Hepatocyte (in vitro differentiated cells): ENCODE results near the gene ZBP1. TPM values are rescaled to one million over a fixed set of nuclear protein-coding genes. Genes with fewer than 3 reads are reported as not detected.

ENCODE experiments used
- DNase-seq: peaks from one replicate; pipeline ENCODE4 v3.0.0-alpha.2; 2016; ENCODE audit warnings: low spot score
- H2AFZ ChIP-seq: fragments of 200-600 bp; sonication (generic); 2 replicates; pipeline ENCODE4 v1.6.0; 2016; ENCODE audit warnings: antibody characterized with exemption, mild to moderate bottlenecking
- H3K27ac ChIP-seq: fragments of 200-600 bp; sonication (generic); 2 replicates; pipeline ENCODE4 v1.5.1; 2016; ENCODE audit warnings: mild to moderate bottlenecking
- H3K27me3 ChIP-seq: fragments of 200-600 bp; sonication (generic); 2 replicates; pipeline ENCODE4 v1.6.1; 2016
- H3K36me3 ChIP-seq: fragments of 200-600 bp; sonication (generic); replicated peaks from 2 replicates; pipeline ENCODE4 v1.5.1; 2016; ENCODE audit warnings: low read depth; ENCODE audit not compliant: insufficient read depth
- H3K4me1 ChIP-seq: fragments of 200-600 bp; sonication (generic); 2 replicates; pipeline ENCODE4 v1.5.1; 2016; ENCODE audit warnings: mild to moderate bottlenecking, moderate library complexity; ENCODE audit not compliant: insufficient read depth
- H3K4me2 ChIP-seq: fragments of 200-600 bp; sonication (generic); 2 replicates; pipeline ENCODE4 v1.6.0; 2016
- H3K4me3 ChIP-seq: fragments of 200-600 bp; sonication (generic); 2 replicates; pipeline ENCODE4 v1.5.1; 2016; ENCODE audit warnings: mild to moderate bottlenecking
- H3K79me2 ChIP-seq: fragments of 200-600 bp; sonication (generic); 2 replicates; pipeline ENCODE4 v1.6.0; 2017; ENCODE audit warnings: mild to moderate bottlenecking
- H3K9me2 ChIP-seq: fragments of 200-600 bp; sonication (generic); replicated peaks from 2 replicates; pipeline ENCODE4 v1.6.0; 2017; ENCODE audit warnings: mild to moderate bottlenecking; ENCODE audit not compliant: insufficient read depth
- H3K9me3 ChIP-seq: fragments of 200-600 bp; sonication (generic); 2 replicates; pipeline ENCODE4 v1.5.1; 2016; ENCODE audit warnings: low read depth, mild to moderate bottlenecking
- H4K20me1 ChIP-seq: fragments of 200-600 bp; sonication (generic); 2 replicates; pipeline ENCODE4 v1.6.0; 2016; ENCODE audit warnings: mild to moderate bottlenecking; ENCODE audit not compliant: insufficient read depth, poor library complexity, severe bottlenecking
- CTCF ChIP-seq: fragments of 200-600 bp; sonication (generic); IDR thresholded peaks from 2 replicates; pipeline ENCODE4 v1.5.1; 2016; ENCODE audit warnings: antibody characterized with exemption, mild to moderate bottlenecking; ENCODE audit not compliant: poor library complexity
- EZH2 ChIP-seq: fragments of 200-600 bp; sonication (generic); IDR thresholded peaks from 2 replicates; pipeline ENCODE4 v1.6.1; 2016; ENCODE audit warnings: antibody characterized with exemption, mild to moderate bottlenecking, borderline replicate concordance
- EZH2phosphoT487 ChIP-seq: fragments of 200-600 bp; sonication (generic); IDR thresholded peaks from one replicate; pipeline ENCODE4 v1.6.1; 2018; ENCODE audit warnings: antibody characterized with exemption, mild to moderate bottlenecking, low read depth, moderate library complexity; ENCODE audit not compliant: unreplicated experiment, severe bottlenecking
- WGBS: methylation state at CpG from one replicate; pipeline ENCODE4 v1.1.6; 2016; ENCODE audit warnings: low lambda C conversion rate; ENCODE audit errors: missing lambda C conversion rate; 5-methylcytosine and 5-hydroxymethylcytosine counted together
- polyA plus RNA-seq: library from polyadenylated mRNA; unstranded; fragments of >200 nt; fragmentation: Nextera tagmentation; extraction: Ambion mirVana; gene quantifications from 2 replicates; pipeline ENCODE4 v1.2.1, GENCODE V29; 2016
- total RNA-seq: library from RNA; depleted of rRNA; stranded (reverse); fragments of >200 nt; gene quantifications from 2 replicates; pipeline ENCODE4 v1.2.3, GENCODE V29; 2014

Gene ZBP1
- total and polyA plus RNA-seq, 2 experiments from 2014 or later = not detected

- Histone ChIP-seq H3K79me2 (no peaks in the 10 kb centered on the region), H4K20me1 (no peaks in the 10 kb centered on the region), H3K36me3 (no peaks in the 10 kb centered on the region), H3K4me1 (no peaks in the 10 kb centered on the region), H3K9me2 (no peaks in the 10 kb centered on the region), H3K27me3 (peaks cover 6% of the 10 kb centered on the region), H3K9me3 (no peaks in the 10 kb centered on the region), H3K4me3 (no peak overlapping the region), H3K4me2 (no peak overlapping the region), H3K27ac (no peak overlapping the region), H2AFZ (no peak overlapping the region)
- 84% methylated on average over 8 of the region's 8 CpGs for WGBS
- DNase-seq = no peak
- TF ChIP-seq CTCF = no peak
- TF ChIP-seq EZH2phosphoT487 = no peak
- TF ChIP-seq EZH2 = no peak
Observed at GRCh38 chr20:57609842-57610167, 10.4 kb downstream of the ZBP1 start.

- Histone ChIP-seq H3K9me3 (no peaks in the 10 kb centered on the region), H3K4me2 (no peak overlapping the region), H4K20me1 (no peaks in the 10 kb centered on the region), H3K4me1 (no peaks in the 10 kb centered on the region), H3K27me3 (peaks cover 6% of the 10 kb centered on the region), H3K27ac (no peak overlapping the region), H3K36me3 (no peaks in the 10 kb centered on the region), H3K9me2 (no peaks in the 10 kb centered on the region), H3K79me2 (no peaks in the 10 kb centered on the region), H3K4me3 (no peak overlapping the region), H2AFZ (no peak overlapping the region)
- TF ChIP-seq EZH2 = no peak
- no peak for TF ChIP-seq CTCF
- no peak for TF ChIP-seq EZH2phosphoT487
- no peak for DNase-seq
- WGBS = 82% methylated on average over 15 of the region's 16 CpGs
Observed at GRCh38 chr20:57609086-57609841, 11.0 kb downstream of the ZBP1 start.

- Histone ChIP-seq H3K9me2 (no peaks in the 10 kb centered on the region), H3K4me1 (no peaks in the 10 kb centered on the region), H2AFZ (no peak overlapping the region), H3K79me2 (no peaks in the 10 kb centered on the region), H3K9me3 (no peaks in the 10 kb centered on the region), H3K4me2 (no peak overlapping the region), H3K4me3 (no peak overlapping the region), H3K36me3 (no peaks in the 10 kb centered on the region), H4K20me1 (no peaks in the 10 kb centered on the region), H3K27me3 (peaks cover 6% of the 10 kb centered on the region), H3K27ac (no peak overlapping the region)
- DNase-seq = no peak
- TF ChIP-seq EZH2phosphoT487 (no peak), CTCF (no peak), EZH2 (no peak)
- WGBS = 75% methylated on average over 7 of the region's 7 CpGs
Observed at GRCh38 chr20:57608516-57608915, 11.7 kb downstream of the ZBP1 start.
